Right ventricle myocardium inferior (tissue), 1 donor: ENCODE measurements around the gene TSPAN31. TPM values are rescaled to one million over a fixed set of nuclear protein-coding genes. Genes with fewer than 3 reads are reported as not detected.

Source experiments
- ATAC-seq: fragments of 200-7000 bp; cut with Tn5 transposase; one replicate; pipeline ENCODE4 v1.9.1; 2020; ENCODE audit warnings: mild to moderate bottlenecking, moderate library complexity
- DNase-seq: peaks from one replicate; pipeline ENCODE4 v3.0.0; 2021; ENCODE audit errors: missing footprints
- intact Hi-C: fragments of 100-400 bp; cut with DNase I; formaldehyde crosslinking; loops from one replicate; pipeline ENCODE4 v1.11.0; 2022
- total RNA-seq: library from RNA; stranded (reverse); fragmentation: NEBNext Ultra II Directional; extraction: Animal tissue kit (Norgen Biotek cat#: 25700); gene quantifications from one replicate; pipeline ENCODE4 v1.2.1, GENCODE V29; 2021
- donor health status: DM: no; HTN: yes; CAD: no; lungs with severe emphysema.

The TSPAN31 gene
- total RNA-seq, 1 donor from 2014 or later = 27.9 TPM

DNA sequence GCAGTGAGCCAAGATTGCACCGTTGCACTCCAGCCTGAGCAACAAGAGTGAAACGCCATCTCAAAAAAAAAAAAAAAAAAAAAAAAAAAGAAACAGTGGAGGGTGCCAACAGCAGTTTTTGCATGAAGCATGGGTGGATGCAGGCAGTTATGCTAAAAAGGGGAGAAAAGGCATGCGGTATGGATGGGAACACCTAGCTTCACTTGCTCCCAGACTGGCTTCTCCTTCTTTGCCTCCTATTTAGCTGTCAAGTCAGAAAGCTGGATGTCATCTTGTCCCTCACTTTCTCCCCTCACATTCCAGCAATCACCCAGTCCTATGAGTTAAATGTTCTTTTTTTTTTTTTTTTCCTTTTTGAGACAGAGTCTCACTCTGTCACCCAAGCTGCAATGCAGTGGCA, 30.2 kb downstream of the TSPAN31 start:
- no peak for DNase-seq
- intact Hi-C loops = no loop called here
- ATAC-seq = no peak

DNA sequence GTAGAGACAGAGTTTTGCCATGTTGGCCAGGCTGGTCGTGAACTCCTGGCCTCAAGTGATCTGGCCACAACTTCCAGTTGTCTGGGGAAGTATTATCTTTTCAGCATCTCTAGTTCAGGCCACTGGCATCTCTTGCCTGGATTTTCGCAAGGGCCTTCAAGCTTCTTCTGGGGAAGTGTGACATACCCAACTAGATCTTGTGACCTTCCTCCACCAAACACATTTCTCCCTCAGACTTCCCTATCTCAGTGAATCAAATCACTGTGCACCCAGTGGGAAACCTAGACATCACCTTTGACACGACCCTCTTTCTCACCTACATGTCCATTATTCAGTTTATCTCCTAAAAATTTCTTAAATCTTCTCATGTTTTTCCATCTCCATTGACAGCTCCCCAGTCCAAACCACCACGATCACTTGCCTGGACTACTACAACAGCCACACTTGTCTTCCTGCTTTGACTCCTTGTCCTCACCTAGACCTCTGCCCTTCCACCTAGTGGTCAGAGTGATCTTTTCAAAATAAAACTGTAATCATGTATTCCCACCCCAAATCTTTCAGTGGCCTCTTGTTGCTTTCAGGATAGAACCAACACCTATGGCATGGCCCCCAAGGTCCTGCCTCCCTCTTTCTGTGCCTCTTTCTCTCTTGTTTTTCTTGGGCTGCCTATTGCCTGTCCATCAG, 30.9 kb downstream of the TSPAN31 start:
- no peak for DNase-seq
- ATAC-seq = no peak
- intact Hi-C loops = no loop called here

DNA sequence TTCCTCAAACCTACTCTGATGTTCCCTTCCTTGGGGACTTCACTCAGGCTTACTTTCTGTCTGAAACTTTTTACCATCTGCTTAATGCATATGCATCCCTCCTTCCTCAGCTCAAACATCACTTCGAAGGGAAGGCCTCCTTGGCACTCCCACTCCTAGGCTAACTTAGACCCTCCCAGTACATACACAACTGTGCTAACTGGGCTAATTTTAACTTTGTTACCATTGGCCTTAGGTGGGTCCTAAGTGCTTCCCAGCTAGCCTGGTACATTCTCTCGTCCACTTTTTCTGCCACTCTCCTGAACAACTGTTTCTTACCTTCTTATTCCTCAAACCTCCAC, 31.4 kb downstream of the TSPAN31 start:
- ATAC-seq (no peak), DNase-seq (no peak)
- intact Hi-C loops = no loop called here

DNA sequence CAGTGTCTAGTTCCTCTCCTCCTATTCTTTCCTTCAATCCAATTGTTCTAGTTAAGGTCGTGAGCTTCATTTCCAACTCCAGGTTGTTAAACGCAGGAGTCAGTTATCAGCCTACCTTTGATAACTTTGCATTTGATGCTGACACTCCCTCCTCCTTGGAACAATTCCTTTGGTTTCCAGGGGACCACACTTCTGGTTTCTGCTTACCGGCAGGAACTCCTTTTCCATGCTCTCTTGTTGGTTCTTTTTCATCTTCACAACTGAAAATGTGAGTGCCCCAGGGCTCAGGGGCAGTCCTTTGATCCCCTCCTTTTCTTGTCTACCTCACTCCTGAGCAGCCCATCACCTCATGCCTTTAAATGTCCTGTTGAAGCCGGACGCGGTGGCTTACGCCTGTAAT, 32.5 kb downstream of the TSPAN31 start:
- no peak for ATAC-seq
- DNase-seq = no peak
- intact Hi-C loops = no loop called here

DNA sequence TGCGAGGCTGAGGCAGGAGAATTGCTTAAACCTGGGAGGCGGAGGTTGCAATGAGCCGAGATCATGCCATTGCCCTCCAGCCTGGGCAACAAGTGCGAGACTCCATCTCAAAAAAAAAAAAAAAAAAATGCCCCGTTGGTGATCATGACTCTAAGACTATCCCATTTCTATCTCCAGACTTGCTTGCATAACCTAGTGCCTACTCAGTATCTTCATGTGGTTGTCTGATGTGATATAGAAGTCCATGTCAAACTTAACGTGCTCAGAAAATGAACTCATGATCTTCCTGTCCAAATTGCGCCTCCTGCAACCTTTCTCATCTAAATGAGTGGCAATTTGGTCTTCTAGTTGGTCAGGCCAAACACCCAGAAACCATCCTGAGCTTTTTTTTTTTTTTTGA, 33.1 kb downstream of the TSPAN31 start:
- no peak for ATAC-seq
- no peak for DNase-seq
- intact Hi-C loops = no loop called here

DNA sequence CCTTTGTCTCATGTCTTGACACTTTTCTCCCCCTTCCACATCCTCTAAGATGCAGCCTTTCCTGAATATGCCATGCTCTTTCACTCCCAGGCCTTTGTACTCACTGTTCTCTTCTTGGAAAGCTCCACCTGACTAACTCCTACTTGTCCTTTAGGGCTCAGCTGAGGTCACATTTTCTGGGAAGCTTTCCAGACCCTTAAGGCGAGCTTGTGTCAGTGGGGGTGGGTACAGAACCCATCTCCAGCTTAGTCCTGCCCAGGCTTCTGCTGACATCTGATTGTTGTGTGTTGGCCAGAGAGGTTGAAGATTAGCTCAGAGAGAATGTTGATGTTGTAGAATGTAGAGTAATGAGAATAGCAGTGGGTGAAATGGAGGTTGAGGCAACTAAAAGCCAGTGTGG, 34.9 kb downstream of the TSPAN31 start:
- DNase-seq (no peak), ATAC-seq (no peak)
- intact Hi-C loops = no loop called here

DNA sequence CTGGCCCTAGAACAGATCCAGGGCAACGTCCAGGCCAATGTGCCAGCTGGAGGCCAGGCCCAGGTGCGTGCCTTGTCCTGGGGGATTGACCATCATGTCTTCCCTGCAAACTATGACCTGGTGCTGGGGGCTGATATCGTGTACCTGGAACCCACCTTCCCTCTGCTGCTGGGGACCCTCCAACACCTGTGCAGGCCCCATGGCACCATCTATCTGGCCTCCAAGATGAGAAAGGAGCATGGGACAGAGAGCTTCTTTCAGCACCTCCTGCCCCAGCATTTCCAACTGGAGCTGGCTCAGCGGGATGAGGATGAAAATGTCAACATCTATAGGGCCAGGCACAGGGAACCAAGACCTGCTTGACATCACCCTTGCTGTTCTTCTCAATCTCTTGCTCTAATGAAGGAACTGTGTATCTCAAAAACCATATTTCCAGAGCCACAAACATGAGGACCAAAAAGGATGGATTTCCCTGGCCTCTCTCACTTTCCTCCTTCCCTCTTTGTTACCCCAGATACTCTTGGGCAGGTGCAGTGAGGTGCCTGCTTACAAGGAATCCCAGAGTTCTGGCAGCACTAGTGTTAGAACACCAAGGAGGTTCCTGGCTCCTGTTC, 35.6 kb downstream of the TSPAN31 start:
- no peak for ATAC-seq
- intact Hi-C loops = no loop called here
- DNase-seq = no peak

DNA sequence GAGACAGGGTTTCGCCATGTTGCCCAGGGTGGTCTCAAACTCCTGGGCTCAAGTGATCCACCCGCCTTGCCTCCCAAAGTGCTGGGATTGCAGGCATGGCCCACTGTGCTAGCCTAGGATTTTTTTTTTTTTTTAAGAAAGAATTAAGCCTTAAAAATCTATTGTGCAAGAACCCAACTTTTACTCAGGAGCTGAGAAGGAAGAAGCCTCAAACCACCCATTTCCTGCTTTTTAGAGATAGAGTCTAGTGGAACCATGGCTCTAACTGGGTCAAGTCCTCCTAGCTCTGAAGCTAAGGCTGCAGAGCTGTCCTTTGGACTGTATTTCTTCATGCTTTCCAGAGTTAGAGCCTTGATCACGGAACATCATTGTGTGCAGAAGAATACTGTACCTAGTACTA, 36.4 kb downstream of the TSPAN31 start:
- DNase-seq (no peak), ATAC-seq (no peak)
- intact Hi-C loops = no loop called here

DNA sequence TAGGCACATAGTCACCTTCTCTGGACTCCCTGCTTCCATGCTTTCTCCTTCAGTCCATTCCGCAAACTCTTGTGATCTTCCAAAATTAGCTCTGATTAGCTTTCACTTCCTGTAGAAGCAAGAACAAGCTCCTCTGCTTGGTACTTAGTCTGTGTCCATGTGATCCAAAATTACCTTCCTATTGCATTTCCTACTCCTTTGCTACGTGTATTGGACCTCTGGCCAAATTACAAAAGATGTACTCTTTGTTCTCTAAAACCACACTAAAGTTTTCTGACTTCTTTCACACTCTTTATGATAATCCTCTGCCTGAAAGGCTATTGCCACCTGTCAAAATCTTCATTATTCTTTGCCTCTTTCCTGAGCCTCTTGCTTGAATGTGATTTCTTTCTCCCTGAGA, 37.0 kb downstream of the TSPAN31 start:
- DNase-seq = no peak
- intact Hi-C loops = loop anchor here (1.0 kb wide), 1 partner anchor 124 kb away; no protein-coding TSS in a partner anchor
- ATAC-seq = no peak

DNA sequence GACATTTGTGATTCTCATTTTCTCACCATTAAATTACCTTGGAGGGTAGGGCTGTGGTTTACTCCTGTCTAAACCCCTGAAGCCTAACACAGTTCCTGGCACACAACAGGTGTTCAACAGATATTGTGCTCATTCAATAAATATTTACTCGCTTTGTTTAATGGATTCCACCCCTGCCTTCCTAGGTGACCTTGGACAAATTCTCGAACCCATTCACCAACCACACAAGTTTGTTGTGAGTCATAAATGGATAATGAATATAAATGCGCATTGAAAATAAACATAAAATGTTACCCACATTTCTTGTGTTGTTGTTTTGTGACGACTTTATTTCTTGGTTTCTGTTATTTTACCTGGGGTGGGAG, 37.4 kb downstream of the TSPAN31 start:
- DNase-seq (no peak), ATAC-seq (no peak)
- intact Hi-C loops = loop anchor here (1.0 kb wide), 1 partner anchor 123 kb away; no protein-coding TSS in a partner anchor

DNA sequence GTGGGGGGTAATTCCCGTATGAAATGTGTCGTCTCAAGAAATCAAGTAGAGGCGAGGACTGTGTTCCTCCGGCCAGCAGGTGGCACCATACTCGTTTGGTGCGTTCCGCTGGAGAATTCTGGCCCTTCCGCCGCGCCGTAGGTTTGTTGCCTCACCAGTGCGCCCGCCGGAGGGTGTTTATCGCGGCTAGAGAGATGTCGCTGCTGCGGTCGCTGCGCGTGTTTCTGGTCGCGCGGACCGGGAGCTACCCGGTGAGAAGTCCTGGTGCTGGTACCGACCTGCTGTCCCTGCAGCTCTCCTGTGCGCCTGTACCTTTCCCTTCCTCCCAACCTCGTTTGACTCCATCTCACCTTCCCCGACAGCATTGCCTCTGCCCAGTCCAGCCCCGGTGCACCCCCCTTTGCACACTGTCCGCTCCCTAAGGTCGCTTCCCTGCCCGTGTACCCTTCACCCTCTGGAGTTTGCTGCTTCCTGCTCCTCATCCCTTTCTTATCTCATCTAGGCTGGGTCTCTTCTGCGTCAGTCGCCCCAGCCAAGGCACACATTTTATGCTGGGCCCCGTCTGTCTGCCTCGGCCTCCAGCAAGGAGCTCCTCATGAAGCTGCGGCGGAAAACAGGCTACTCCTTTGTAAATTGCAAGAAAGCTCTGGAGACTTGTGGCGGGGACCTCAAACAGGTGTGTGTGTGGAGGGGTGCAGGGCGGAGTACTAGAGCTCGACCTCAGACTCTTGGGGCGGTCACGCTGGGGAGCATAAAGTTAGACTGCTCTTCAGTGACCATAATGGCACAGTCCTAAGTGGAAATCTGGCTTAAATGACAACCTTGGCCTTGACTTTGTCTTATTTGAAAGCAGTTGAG, 38.0 kb downstream of the TSPAN31 start, which contains the start of gene TSFM:
TSFM (plus strand) TSS at position 180 of the 858 bp plus-strand sequence; CDS start at position 195, 15 bp downstream.
- peak; percentile 92 for ATAC-seq
- intact Hi-C loops = loop anchor here (1.0 kb wide), 1 partner anchor 122 kb away; no protein-coding TSS in a partner anchor
- peak; percentile 99 for DNase-seq

DNA sequence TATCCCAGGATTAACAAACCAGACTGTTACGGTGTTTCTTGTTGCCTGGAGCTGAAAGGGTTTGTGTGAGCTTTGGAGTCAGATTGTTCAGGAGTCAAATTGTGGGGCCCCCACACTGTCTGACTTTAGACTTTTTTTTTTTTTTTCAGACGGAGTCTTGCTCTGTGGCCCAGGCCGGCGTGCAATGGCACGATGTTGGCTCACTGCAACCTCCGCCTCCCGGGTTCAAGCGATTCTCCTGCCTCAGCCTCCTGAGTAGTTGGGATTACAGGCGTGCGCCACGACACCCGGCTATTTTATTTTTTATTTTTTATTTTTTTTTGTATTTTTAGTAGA, 38.6 kb downstream of the TSPAN31 start:
- ATAC-seq (no peak), DNase-seq (no peak)
- intact Hi-C loops = no loop called here

DNA sequence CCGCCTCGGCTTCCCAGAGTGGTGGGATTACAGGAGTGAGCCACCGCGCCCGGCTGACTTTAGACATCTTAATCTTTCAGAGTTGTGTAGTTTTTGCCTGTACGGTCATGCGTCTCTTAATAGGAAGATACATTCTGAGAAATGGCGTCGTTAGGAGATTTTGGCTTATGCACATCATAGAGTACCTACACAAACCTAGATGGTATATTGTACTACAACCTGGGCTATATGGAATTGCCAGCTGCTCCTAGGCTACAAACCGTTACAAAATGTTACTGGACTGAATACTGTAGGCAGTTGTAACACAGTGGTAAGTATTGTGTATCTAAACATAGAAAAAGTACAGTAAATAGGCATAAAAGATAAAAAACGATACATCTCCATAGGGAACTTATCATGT, 39.0 kb downstream of the TSPAN31 start:
- intact Hi-C loops = no loop called here
- no peak for ATAC-seq
- no peak for DNase-seq

DNA sequence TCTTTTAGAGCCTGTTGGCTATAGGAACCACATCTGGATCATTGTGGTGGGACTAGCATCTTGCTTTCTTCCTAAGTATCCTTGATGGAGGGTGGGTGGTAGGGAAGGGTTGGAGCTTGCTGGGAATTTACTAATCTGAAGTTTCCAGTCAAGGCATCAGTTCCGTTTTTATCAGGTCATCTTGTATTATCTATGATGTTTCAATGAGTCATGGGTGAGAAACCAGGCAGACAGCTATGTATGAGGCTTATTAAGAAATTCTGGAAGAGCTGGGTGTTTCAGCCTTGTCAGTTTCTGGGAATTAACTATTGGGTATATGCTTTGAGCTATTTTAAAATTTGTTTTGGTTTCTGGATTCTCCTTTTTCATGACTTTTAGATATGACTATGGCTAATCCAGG, 49.1 kb downstream of the TSPAN31 start:
- intact Hi-C loops = no loop called here
- DNase-seq (no peak), ATAC-seq (no peak)

DNA sequence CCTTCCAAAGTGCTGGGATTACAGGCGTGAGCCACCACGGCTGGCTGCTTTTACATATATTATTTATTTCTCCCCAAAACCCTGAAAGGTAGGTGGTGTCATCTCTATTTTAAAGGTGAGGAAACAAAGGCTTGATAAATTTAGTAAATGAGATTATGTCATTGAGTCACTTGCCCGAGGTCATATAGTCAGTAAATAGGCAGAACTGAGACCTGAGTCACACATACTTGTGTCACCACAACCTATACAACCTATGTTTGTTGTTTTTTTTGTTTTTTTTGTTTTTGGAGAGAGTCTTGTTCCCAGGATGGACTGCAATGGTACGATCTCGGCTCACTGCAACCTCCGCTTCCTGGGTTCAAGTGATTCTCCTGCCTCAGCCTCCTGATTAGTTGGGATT, 50.5 kb downstream of the TSPAN31 start:
- no peak for DNase-seq
- ATAC-seq = no peak
- intact Hi-C loops = no loop called here

DNA sequence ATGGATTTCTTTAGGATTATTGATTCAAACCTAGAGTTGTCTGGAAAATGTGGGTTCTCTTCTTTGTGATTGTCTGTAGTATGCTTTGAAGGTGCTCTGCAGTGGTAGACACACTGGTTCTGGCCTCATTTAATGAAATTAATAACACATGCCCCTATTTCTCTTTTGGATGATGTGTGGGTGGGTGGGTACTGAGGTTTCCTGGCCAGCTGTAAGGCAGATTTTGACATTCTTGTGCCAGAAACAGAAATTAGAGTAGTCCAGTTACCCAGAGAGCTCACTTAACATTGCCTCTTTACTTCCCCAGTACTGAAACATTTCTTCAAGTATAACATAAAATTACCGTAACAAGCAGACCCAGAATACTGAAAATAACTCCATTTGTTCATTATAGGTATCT, 52.2 kb downstream of the TSPAN31 start:
- intact Hi-C loops = no loop called here
- no peak for ATAC-seq

DNA sequence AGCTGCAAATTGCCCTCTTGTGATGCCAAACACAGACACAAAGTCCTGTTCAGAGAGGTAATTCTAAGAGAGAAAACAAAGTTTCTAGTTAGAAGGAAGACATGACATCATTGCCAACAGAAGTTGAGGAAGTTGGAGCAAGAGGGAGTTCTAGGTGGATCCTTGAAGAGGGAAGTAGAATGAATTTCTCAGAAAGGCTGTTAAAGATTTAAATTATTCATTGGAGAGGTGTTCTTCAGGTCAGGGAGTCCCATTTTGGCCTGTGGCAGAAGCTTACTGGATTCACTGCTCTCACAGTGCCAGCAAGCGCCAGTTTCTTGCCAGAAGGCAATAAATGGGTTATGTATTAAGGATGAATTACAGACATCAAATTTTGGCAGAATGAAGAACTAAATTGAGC, 53.1 kb downstream of the TSPAN31 start:
- intact Hi-C loops = no loop called here
- ATAC-seq = no peak
- DNase-seq = no peak

More for the DNA sequence above, 52.2 kb downstream of the TSPAN31 start:
- DNase-seq = no peak
